ENCODE data around the gene C8A.

GRCh38 chr1:56811331-56811730 is 43.3 kb upstream of the C8A start:
- no peak for TF ChIP-seq CTCF (conservative IDR thresholded peaks at IDR 0.05)
- no peak for TF ChIP-seq EZH2 (IDR thresholded peaks at IDR 0.05; ENCODE audit: low read depth)
